GM12872 (cell line): ENCODE results near the gene NEK11.

Experiments used
- CTCF ChIP-seq: IDR thresholded peaks from 3 replicates; pipeline ENCODE4 v1.5.1; 2011; ENCODE audit warnings: low read depth, mild to moderate bottlenecking, low read length, moderate library complexity; ENCODE audit not compliant: insufficient read depth

NEK11 gene

GRCh38 chr3:131172502-131173200 lies 146.0 kb downstream of the NEK11 start:
- no peak for TF ChIP-seq CTCF

DNA sequence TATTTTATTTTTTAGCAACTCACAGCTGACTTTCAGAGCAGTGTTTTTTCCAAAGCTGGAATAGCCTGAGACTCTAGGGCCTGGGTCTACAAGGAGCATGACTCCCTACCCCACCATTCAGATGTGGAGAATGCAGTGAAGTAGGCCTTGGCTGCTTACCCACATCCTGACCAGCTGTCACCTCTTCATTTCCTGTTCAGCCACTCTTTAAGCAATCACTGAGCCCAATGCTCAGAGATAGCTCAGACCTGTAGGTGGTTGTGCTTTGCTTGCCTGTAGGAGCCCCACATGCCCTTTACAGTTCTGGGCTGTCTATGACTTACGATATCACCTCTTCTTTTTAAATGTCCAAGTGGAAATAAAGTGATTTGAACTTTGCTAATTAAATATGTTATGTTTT lies 148.1 kb downstream of the NEK11 start:
- no peak for TF ChIP-seq CTCF

DNA sequence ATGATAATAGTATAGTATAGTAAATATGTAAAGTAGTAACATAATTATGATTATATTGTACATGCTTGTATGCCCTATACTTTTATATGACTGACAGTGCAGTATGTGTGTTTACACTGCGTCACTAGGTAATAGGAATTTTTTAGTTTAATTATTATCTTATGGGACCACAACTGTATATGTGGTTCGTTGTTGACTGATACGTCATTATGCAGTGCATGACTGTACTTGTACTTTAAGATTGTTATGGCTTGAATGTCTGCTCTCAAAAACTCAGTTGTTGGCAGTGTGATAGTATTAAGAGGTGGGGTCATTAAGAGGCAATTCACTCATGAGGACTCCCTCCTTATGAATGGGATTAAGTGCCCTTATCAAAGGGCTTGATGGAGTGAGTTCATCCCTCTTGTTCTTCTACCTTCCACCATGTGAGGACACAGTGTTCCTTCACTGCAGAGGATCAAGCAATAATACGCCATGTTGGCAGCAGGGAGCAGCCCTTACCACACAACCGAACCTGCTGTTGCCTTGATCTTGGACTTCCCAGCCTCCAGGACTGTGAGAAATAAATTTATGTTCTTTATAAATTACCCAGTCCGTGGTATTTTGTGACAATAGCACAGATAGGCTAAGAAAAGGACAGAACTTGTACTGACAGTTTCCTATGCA lies 152.2 kb downstream of the NEK11 start:
- TF ChIP-seq CTCF, result no peak

GRCh38 chr3:131192701-131193100 lies 166.0 kb downstream of the NEK11 start:
- no peak for TF ChIP-seq CTCF

DNA sequence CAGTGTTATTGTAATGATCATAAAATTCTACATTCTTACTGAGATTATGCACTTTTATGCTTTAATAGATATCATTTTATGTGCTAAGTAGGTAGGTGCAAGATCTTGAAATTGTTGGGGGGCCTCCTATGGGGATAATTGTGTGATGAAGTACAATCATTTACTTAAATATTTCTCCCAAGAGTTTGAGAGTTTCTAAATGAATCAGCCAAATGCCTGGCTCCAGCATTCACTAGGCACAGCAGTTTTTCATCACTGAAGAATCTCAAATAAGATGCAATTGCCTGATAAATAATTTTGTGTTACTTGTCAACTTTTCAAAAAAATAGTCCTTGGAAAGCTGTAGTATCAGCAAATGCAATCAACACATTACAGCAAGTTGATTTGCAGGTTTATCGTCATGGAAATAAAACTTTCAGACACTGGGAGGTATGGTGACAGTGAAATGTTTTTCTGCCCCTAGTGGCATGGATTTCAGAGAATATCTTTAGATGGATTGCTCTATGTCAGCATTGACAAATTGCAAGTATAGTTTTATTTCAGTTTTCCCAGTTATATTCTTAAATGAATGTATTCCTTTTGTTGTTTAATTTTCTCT lies 167.1 kb downstream of the NEK11 start:
- TF ChIP-seq CTCF, result no peak

- no peak for TF ChIP-seq CTCF
Observed at GRCh38 chr3:131194816-131195215, 168.1 kb downstream of the NEK11 start.

GRCh38 chr3:131200636-131201199 lies 174.0 kb downstream of the NEK11 start:
- TF ChIP-seq CTCF, result no peak
